GM10266 (cell line): ENCODE results near the gene CELA2A.

ENCODE experiments used
- DNase-seq: peaks from one replicate; pipeline ENCODE4 v3.0.0; 2012; ENCODE audit errors: extremely low spot score
- CTCF ChIP-seq: IDR thresholded peaks from 2 replicates; pipeline ENCODE4 v1.5.1; 2012; ENCODE audit warnings: mild to moderate bottlenecking, low read depth; ENCODE audit not compliant: control insufficient read depth, insufficient read depth; ENCODE audit errors: missing control alignments

Gene CELA2A

GRCh38 chr1:15456313-15456954 lies at the start of gene CELA2A:
TSS of gene CELA2A (plus strand) at chr1:15456732. CDS start at chr1:15456754, 22 bp downstream.
- no peak for TF ChIP-seq CTCF
- no peak for DNase-seq

GRCh38 chr1:15407580-15407979 lies 49.0 kb upstream of the CELA2A start:
- DNase-seq, result no peak
- no peak for TF ChIP-seq CTCF

GRCh38 chr1:15408890-15409387 lies 47.6 kb upstream of the CELA2A start:
- no peak for DNase-seq

GRCh38 chr1:15409388-15410222 lies 46.9 kb upstream of the CELA2A start, which contains the start of gene EFHD2:
TSS of gene EFHD2 (plus strand) at chr1:15409888. CDS start at chr1:15409972, 84 bp downstream.
- DNase-seq, result peak; percentile 96
- TF ChIP-seq CTCF, result no peak

More at GRCh38 chr1:15408890-15409387, 47.6 kb upstream of the CELA2A start:
- TF ChIP-seq CTCF, result no peak

- DNase-seq, result no peak
Observed at GRCh38 chr1:15410223-15410883, 46.2 kb upstream of the CELA2A start.

GRCh38 chr1:15410884-15411245 lies 45.7 kb upstream of the CELA2A start:
- TF ChIP-seq CTCF, result no peak
- no peak for DNase-seq

More at GRCh38 chr1:15410223-15410883, 46.2 kb upstream of the CELA2A start:
- TF ChIP-seq CTCF, result no peak
